Progenitor cell of endocrine pancreas (in vitro differentiated cells): ENCODE results near the gene RPN2. TPM values are rescaled to one million over a fixed set of nuclear protein-coding genes. Genes with fewer than 3 reads are reported as not detected.

ENCODE experiments used
- DNase-seq: peaks from one replicate; pipeline ENCODE4 v3.0.0; 2021; ENCODE audit warnings: low spot score; ENCODE audit not compliant: unreplicated experiment
- H3K27ac Mint-ChIP-seq: 2 replicates; pipeline ENCODE4 v1.8.0; 2021; ENCODE audit warnings: mild to moderate bottlenecking, moderate library complexity, mixed read lengths
- H3K27me3 Mint-ChIP-seq: 2 replicates; pipeline ENCODE4 v1.8.0; 2021; ENCODE audit warnings: mixed read lengths
- H3K36me3 Mint-ChIP-seq: 2 replicates; pipeline ENCODE4 v1.8.0; 2022; ENCODE audit warnings: mixed read lengths; ENCODE audit not compliant: insufficient read depth
- H3K4me1 Mint-ChIP-seq: 2 replicates; pipeline ENCODE4 v1.8.0; 2021; ENCODE audit warnings: low read depth, mixed read lengths
- H3K4me3 Mint-ChIP-seq: 2 replicates; pipeline ENCODE4 v1.8.0; 2021; ENCODE audit warnings: low read depth, mild to moderate bottlenecking, moderate library complexity, mixed read lengths
- H3K9me3 Mint-ChIP-seq: 2 replicates; pipeline ENCODE4 v1.8.0; 2021; ENCODE audit warnings: low read depth, mixed read lengths
- CTCF ChIP-seq: fragments of 200-600 bp; sonication (generic); IDR thresholded peaks from one replicate; pipeline ENCODE4 v1.5.0; 2021; ENCODE audit warnings: antibody characterized with exemption, mild to moderate bottlenecking; ENCODE audit not compliant: unreplicated experiment
- total RNA-seq: library from RNA; stranded (reverse); gene quantifications from 2 replicates; pipeline ENCODE4 v1.2.1, GENCODE V29; 2021

The RPN2 gene
- total RNA-seq, 1 donor from 2014 or later = 213 TPM

- TF ChIP-seq CTCF = no peak
- Mint-ChIP-seq H3K4me1 (peaks cover 3% of the 10 kb centered on the region), H3K36me3 (peaks cover 16% of the 10 kb centered on the region), H3K4me3 (no peak overlapping the region), H3K9me3 (no peaks in the 10 kb centered on the region), H3K27ac (no peak overlapping the region), H3K27me3 (no peaks in the 10 kb centered on the region)
- DNase-seq = no peak
Observed at GRCh38 chr20:37246736-37247135, 67.6 kb downstream of the RPN2 start.

GRCh38 chr20:37247547-37247946, 68.4 kb downstream of the RPN2 start:
- no peak for TF ChIP-seq CTCF
- Mint-ChIP-seq H3K4me1 (peaks cover 7% of the 10 kb centered on the region), H3K9me3 (no peaks in the 10 kb centered on the region), H3K27ac (no peak overlapping the region), H3K4me3 (no peak overlapping the region), H3K27me3 (no peaks in the 10 kb centered on the region), H3K36me3 (peaks cover 14% of the 10 kb centered on the region)
- DNase-seq = no peak

GRCh38 chr20:37249304-37249703, 70.2 kb downstream of the RPN2 start:
- Mint-ChIP-seq H3K4me1 (peaks cover 7% of the 10 kb centered on the region), H3K36me3 (peaks cover 3% of the 10 kb centered on the region), H3K4me3 (no peak overlapping the region), H3K9me3 (peaks cover 2% of the 10 kb centered on the region), H3K27me3 (no peaks in the 10 kb centered on the region), H3K27ac (no peak overlapping the region)
- no peak for DNase-seq
- no peak for TF ChIP-seq CTCF

GRCh38 chr20:37251825-37252477, 72.8 kb downstream of the RPN2 start:
- peaks cover 3% of the 10 kb centered on the region for H3K36me3 Mint-ChIP-seq

GRCh38 chr20:37253087-37253486, 74.0 kb downstream of the RPN2 start:
- no peak for TF ChIP-seq CTCF
- Mint-ChIP-seq H3K9me3 (peaks cover 6% of the 10 kb centered on the region), H3K36me3 (peaks cover 3% of the 10 kb centered on the region), H3K27me3 (peaks cover 3% of the 10 kb centered on the region), H3K27ac (no peak overlapping the region), H3K4me3 (no peak overlapping the region), H3K4me1 (peaks cover 7% of the 10 kb centered on the region)
- no peak for DNase-seq

More at GRCh38 chr20:37251825-37252477, 72.8 kb downstream of the RPN2 start:
- Mint-ChIP-seq H3K27ac (no peak overlapping the region), H3K4me3 (no peak overlapping the region), H3K4me1 (peaks cover 7% of the 10 kb centered on the region), H3K27me3 (no peaks in the 10 kb centered on the region), H3K9me3 (peaks cover 6% of the 10 kb centered on the region)
- no peak for DNase-seq
- no peak for TF ChIP-seq CTCF
